ENCODE measurements around the gene SPPL2B.

SPPL2B gene

DNA sequence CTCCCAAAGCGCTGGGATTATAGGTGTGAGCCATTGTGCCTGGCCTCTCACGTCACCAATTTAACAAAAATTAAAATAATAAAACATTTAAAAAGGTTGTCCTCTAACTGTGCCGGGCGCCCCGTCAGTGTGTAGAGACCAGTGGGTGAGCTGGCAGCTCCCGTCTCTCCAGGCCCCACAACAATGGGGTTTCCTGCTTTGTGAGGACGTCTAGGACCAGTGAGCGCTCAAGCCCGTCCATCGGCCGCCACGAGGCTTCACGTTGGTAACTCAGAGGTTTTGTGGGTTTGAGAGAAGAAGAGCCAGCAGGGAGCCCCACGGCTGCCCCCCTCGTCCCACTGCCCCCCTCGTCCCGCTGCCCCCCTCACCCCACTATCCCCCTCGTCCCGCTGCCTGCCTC lies 4.8 kb upstream of the SPPL2B start:
- DNase-seq (ENCODE audit: low read depth in 2 of 2), result no peak

DNA sequence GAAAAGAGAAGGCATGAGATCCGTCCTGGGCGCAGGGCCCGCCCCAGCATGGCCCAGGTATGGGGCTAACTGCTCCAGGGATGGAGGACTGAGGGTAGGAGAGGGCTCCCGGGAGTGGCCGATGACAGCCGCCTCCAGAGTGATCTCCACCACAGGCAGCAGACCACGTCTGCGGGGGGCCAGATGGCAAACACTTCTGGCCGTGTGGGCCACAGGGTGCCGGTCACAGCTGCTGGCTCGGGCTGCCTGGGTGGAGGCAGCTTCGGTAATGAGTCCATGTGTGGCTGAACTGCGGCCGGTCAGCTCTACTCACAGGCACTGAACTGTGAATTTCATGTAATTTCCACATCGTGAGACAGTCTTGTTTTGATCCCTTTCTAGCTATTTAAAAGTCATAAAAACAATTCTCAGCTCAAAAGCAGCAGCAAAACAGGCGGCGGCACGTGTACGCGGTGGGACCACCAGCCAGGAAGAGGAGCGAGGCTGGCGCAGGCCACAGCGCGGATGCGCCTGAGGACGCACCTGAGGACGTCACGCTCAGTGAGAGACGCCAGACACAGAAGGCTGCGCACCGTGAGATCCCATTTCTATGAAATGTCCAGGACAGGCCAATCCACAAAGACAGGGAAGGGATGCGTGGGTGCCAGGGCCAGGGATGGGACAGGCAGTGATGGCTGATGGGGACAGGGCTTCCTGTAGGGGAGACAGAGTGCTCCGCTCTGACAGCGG lies 4.1 kb upstream of the SPPL2B start:
- DNase-seq (ENCODE audit: low read depth in 2 of 2), result no peak

- DNase-seq (ENCODE audit: low read depth in 2 of 2), result no peak
These were observed 3.0 kb upstream of the SPPL2B start for GRCh38 chr19:2325281-2326046.

DNA sequence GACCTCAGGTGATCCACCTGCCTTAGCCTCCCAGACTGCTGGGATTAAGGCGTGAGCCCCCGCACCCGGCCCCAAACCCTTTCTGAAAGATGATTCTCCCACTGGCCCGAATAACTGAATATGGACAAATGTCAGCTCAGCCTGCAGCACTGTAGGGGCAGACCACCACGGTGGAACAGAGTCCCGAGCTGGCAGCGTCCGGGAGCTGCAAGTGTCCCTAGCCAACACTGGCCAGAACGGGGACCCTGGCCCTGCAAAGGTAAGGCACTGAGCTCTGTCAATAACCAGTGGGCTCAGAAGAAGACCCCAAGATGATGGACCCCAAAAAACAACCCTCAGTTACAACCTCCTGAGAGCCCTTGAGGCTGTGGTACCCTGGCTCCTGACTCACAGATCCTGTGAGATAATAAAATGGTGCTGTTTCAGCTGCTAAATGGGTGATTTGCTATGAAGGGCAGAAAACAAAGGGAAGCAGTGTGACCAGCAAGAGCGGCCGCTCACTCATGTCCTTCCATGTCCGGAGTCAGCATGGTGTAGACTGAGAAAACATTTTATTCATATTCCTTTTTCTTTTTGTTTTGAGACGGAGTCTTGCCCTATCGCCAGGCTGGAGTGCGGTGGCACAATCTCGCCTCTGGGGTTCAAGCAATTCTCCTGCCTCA lies 1.7 kb upstream of the SPPL2B start:
- no peak for DNase-seq (ENCODE audit: low read depth in 2 of 2)

DNA sequence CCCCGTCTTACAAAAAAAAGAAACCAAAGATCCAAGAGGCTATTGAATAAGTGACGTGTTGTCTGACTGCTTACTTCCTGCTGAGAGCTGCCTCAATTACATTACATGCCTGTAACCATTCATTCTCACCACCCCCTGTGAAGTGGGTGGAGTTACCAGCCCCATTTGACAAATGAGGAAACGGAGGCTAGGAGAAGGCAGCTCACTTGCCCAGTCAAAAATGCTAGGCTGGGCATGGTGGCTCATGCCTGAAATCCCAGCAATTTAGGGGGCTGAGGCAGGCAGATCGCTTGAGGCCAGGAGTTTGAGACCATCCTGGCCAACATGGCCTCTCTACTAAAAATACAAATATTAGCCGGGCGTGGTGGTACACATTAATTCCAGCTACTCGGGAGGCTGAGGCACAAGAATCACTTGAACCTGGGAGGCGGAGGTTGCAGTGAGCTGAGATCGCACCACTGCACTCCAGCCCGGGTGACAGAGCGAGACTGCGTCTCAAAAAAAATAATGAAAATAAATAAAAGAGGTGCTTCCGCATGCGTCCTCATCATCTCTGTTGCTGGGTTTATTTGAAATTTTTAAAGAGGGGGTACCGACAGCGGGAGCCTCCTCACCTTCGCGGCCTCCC lies 597 bp upstream of the SPPL2B start:
- DNase-seq (ENCODE audit: low read depth in 2 of 2), result no peak

DNA sequence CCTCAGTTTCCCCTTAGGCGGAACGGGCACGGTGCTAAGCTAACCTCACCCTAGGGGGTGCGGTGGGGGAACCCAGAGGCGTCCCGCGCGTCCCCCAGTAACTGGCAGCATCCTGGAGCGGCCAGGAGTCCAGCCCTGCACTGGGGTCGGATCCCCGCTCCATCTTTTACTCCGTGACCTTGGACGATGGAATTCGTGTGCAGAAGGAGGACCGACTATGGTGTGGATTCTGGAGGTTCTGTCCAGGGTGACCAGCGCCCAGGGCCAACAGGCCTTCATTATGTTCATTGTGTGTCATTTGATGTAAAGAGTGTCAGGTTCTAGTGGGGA lies 630 bp downstream of the SPPL2B start:
- DNase-seq (ENCODE audit: low read depth in 2 of 2), result no peak

DNA sequence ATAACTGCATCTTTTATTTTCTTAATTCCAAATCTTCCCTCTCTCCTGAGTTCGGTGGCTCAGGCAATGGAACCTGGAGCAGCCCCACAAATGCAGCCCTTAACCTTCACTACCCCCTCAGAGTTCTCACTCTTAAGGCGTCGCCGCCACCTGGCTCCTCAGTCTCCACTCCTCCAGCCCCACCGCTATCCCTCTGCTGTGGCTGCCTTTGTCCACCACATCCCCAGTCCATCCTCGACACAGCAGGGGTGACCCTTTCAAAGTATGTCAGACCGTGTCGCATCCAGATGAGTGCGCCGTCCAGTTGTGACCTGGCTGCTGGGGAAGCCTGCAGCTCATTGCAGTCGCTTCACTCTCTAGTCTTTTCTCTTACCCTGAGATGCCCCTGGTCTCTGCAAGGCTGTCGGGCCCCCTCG lies 1.0 kb downstream of the SPPL2B start:
- DNase-seq (ENCODE audit: low read depth in 2 of 2), result no peak

DNA sequence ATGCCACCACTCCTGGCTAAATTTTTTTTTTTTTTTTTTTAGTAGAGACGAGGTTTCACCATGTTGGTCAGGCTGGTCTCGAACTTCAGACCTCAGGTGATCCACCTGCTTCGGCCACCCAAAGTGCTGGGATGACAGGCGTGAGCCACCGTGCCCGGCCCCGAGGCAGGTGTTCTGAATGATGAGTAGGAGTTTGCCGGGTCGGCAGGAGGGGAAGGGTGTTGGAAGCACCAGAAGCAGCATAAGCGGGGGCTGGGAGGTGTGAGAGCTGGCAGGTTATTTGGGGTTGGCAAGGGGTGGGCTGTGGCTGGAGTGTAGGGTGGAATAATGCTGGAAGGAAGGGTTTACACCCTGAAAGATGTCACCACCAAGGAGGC lies 1.8 kb downstream of the SPPL2B start:
- no peak for DNase-seq (ENCODE audit: low read depth in 2 of 2)

DNA sequence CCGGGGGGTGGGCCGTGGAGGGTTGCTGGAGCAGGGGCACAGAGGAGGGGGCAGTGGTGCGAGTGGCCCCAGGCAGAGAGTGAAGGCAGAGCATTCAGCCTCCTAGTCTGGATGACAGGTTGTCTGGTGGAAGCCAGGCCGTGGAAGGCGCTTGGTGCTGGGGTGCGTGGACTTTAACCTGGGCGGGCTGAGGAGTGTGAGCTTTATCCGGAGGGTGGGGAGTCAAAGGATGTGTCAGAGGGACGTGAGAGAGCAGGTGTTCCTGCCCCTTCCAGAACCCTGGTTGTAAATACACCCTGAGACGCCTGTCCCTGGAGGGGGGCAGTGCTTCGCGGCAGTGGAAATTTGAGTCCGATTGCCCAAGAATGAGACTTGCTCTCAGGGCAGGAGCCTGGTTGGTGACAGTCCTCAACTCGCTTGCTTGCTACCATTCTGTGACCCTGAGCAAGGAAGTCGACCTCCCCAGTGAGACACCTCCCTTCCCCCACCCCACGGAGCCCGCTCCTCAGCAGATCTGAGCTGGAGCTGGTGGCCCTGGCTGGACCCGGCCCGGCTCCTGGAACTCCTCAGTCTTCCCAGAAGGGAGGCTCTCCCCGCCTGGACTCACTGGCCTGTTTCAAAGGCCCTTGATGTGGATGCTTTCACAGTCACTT lies 2.3 kb downstream of the SPPL2B start:
- no peak for DNase-seq (ENCODE audit: low read depth in 2 of 2)

- DNase-seq (ENCODE audit: low read depth in 2 of 2), result no peak
These were observed 3.2 kb downstream of the SPPL2B start for GRCh38 chr19:2331601-2332246.

DNA sequence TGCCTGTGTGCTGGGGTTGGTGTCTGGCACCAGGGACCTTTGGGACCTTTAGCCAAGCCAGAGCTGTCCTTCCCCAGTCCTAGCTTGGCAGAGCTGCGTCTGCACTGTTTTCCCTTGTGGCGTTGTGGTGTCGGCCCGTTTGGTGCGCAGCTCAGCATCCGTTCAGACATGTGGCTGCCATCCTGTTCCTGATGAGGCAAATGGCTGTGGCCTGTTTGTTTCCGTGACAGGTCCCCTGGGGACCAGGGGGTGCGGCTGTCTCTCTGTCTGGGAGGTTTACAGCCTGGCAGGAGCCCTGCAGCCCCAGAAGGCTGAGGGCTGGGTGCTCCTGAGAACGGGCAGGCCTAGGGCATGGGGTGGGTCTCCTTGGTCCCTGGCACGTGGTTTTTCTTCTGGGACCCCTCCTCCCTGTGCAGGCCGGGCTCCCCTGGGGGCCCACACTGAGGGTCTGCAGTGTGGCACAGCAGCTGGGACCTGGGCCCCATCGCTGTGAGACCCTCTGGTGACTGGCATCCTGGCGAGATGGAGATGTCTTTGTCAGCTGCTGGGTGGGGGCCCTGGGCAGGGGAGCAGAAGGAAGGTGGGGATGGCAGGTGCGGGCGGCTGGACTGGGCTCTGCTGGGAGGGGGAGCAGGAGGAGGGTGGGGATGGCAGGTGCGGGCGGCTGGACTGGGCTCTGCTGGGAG lies 4.0 kb downstream of the SPPL2B start:
- DNase-seq (ENCODE audit: low read depth in 2 of 2), result no peak

GRCh38 chr19:2333027-2333806 lies 4.7 kb downstream of the SPPL2B start:
- no peak for DNase-seq (ENCODE audit: low read depth in 2 of 2)

DNA sequence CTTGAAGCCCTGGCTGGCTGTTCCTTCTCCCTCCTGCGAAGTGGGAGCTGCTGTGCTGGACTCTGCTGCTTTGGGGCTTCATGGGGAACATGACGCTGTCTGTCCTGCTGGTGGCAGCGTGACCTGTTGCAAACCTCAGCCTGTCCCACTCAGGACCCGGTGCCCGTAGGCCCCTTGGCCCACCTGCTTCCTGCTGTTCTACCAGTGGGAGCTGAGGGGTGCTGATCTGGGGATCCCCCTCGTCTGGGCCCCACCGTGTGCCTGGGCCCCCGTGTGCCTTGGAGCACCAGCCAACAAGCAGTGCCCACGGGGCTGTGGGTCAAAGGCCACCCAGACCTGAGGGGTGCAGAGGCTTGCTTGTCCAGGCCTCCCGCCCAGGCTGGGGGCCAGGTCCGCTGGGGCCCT lies 5.3 kb downstream of the SPPL2B start:
- DNase-seq (ENCODE audit: low read depth in 2 of 2), result no peak

- DNase-seq (ENCODE audit: low read depth in 2 of 2), result no peak
These were observed 5.9 kb downstream of the SPPL2B start for GRCh38 chr19:2334426-2334825.

DNA sequence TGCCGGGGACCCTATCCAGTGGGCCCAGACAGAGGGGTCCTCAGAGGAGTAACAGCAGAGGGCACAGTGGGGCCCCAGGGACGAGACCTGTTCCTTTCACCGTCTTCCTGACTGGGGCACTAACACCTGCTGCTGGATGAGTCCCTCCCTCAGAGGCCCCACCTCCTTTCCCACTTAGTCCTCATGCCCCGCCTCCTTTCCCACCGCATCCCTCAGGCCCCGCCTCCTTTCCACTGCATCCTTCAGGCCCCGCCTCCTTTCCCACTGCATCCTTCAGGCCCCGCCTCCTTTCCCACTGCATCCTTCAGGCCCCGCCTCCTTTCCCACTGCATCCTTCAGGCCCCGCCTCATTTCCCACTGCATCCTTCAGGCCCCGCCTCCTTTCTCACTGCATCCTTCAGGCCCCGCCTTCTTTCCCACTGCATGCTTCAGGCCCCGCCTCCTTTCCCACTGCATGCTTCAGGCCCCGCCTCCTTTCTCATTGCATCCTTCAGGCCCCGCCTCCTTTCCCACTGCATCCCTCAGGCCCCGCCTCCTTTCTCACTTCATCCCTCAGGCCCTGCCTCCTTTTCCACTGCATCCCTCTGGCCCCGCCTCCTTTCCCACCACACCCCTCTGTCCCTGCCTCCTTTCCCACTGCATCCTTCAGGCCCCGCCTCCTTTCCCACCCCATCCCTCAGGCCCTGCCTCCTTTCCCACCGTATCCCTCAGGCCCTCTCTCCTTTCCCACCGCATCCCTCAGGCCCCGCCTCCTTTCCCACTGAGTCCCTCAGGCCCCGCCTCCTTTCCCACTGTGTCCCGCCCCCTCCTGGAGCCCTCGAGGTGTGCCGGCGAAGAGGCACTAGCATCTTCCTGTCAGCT lies 6.7 kb downstream of the SPPL2B start:
- no peak for DNase-seq (ENCODE audit: low read depth in 2 of 2)

DNA sequence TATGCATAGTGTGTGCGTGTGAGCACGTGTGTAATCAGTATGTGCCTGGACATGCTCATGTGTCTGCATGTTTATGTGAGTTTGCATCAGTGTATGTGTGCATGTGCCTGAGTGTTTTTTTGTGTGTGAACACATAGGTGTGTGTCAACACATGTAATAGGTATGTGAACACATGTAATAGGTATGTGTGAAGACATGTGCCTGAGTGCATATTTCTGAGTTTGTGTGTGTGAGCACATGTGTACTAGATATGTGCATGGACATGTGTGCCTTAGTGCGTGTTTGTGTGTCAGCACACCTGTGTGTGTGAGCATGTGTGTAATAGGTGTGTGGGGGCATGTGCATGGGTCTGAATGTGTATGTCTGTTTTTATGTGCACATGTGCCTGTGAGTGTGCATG lies 7.4 kb downstream of the SPPL2B start:
- no peak for DNase-seq (ENCODE audit: low read depth in 2 of 2)

DNA sequence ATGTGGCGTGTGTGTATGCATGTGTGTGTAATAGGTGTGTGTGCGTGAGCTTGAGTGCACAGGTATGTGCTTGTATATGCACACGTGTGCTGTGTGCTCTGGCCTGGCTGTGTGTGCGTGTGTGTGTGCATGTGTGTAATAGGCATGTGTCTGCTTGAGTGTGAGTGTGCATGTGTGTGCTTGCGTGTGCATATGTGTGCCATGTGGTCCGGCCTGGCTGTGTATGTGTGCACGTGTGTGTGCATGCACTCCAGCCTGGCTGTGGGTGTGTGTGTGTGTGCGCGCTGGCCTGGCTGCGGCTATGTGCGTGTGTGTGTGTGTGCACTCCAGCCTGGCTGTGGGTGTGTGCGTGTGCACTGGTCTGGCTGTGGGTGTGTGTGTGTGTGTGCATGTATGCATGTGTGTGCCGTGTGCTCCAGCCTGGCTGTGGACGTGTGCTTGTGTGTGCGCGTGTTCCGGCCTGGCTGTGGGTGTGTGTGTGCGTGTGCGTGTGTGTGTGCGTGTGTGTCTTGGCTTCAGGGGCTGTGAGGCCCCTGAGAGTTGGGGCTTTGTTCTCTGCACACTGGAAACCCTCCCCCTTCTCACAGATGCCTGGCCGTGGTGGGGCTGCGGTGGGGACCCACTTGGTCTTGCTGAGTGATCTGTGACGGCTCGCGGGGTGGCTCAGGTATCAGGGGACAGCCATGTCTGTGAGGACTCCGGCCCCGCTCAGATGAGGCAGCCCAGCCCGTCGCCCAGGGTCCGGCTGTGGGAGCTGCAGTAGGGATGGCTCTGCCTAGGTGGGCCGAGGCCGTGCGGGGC lies 8.2 kb downstream of the SPPL2B start:
- no peak for DNase-seq (ENCODE audit: low read depth in 2 of 2)

- DNase-seq (ENCODE audit: low read depth in 2 of 2), result no peak
These were observed 8.8 kb downstream of the SPPL2B start for GRCh38 chr19:2337329-2337707.
